Hepatocyte (in vitro differentiated cells): ENCODE measurements around the gene MAGEB3. TPM values are rescaled to one million over a fixed set of nuclear protein-coding genes. Genes with fewer than 3 reads are reported as not detected.

ENCODE experiments used
- DNase-seq: peaks from one replicate; pipeline ENCODE4 v3.0.0-alpha.2; 2016; ENCODE audit warnings: low spot score
- H2AFZ ChIP-seq: fragments of 200-600 bp; sonication (generic); 2 replicates; pipeline ENCODE4 v1.6.0; 2016; ENCODE audit warnings: antibody characterized with exemption, mild to moderate bottlenecking
- H3K27ac ChIP-seq: fragments of 200-600 bp; sonication (generic); 2 replicates; pipeline ENCODE4 v1.5.1; 2016; ENCODE audit warnings: mild to moderate bottlenecking
- H3K27me3 ChIP-seq: fragments of 200-600 bp; sonication (generic); 2 replicates; pipeline ENCODE4 v1.6.1; 2016
- H3K36me3 ChIP-seq: fragments of 200-600 bp; sonication (generic); replicated peaks from 2 replicates; pipeline ENCODE4 v1.5.1; 2016; ENCODE audit warnings: low read depth; ENCODE audit not compliant: insufficient read depth
- H3K4me1 ChIP-seq: fragments of 200-600 bp; sonication (generic); 2 replicates; pipeline ENCODE4 v1.5.1; 2016; ENCODE audit warnings: mild to moderate bottlenecking, moderate library complexity; ENCODE audit not compliant: insufficient read depth
- H3K4me2 ChIP-seq: fragments of 200-600 bp; sonication (generic); 2 replicates; pipeline ENCODE4 v1.6.0; 2016
- H3K4me3 ChIP-seq: fragments of 200-600 bp; sonication (generic); 2 replicates; pipeline ENCODE4 v1.5.1; 2016; ENCODE audit warnings: mild to moderate bottlenecking
- H3K79me2 ChIP-seq: fragments of 200-600 bp; sonication (generic); 2 replicates; pipeline ENCODE4 v1.6.0; 2017; ENCODE audit warnings: mild to moderate bottlenecking
- H3K9me2 ChIP-seq: fragments of 200-600 bp; sonication (generic); replicated peaks from 2 replicates; pipeline ENCODE4 v1.6.0; 2017; ENCODE audit warnings: mild to moderate bottlenecking; ENCODE audit not compliant: insufficient read depth
- H3K9me3 ChIP-seq: fragments of 200-600 bp; sonication (generic); 2 replicates; pipeline ENCODE4 v1.5.1; 2016; ENCODE audit warnings: low read depth, mild to moderate bottlenecking
- H4K20me1 ChIP-seq: fragments of 200-600 bp; sonication (generic); 2 replicates; pipeline ENCODE4 v1.6.0; 2016; ENCODE audit warnings: mild to moderate bottlenecking; ENCODE audit not compliant: insufficient read depth, poor library complexity, severe bottlenecking
- EZH2 ChIP-seq: fragments of 200-600 bp; sonication (generic); IDR thresholded peaks from 2 replicates; pipeline ENCODE4 v1.6.1; 2016; ENCODE audit warnings: antibody characterized with exemption, mild to moderate bottlenecking, borderline replicate concordance
- EZH2phosphoT487 ChIP-seq: fragments of 200-600 bp; sonication (generic); IDR thresholded peaks from one replicate; pipeline ENCODE4 v1.6.1; 2018; ENCODE audit warnings: antibody characterized with exemption, mild to moderate bottlenecking, low read depth, moderate library complexity; ENCODE audit not compliant: unreplicated experiment, severe bottlenecking
- WGBS: methylation state at CpG from one replicate; pipeline ENCODE4 v1.1.6; 2016; ENCODE audit warnings: low lambda C conversion rate; ENCODE audit errors: missing lambda C conversion rate; 5-methylcytosine and 5-hydroxymethylcytosine counted together
- polyA plus RNA-seq: library from polyadenylated mRNA; unstranded; fragments of >200 nt; fragmentation: Nextera tagmentation; extraction: Ambion mirVana; gene quantifications from 2 replicates; pipeline ENCODE4 v1.2.1, GENCODE V29; 2016
- total RNA-seq: library from RNA; depleted of rRNA; stranded (reverse); fragments of >200 nt; gene quantifications from 2 replicates; pipeline ENCODE4 v1.2.3, GENCODE V29; 2014
- TF ChIP-seq, protein P1 (sequence below): fragments of 200-600 bp; sonication (generic); IDR thresholded peaks from 2 replicates; pipeline ENCODE4 v1.5.1; 2016; ENCODE audit warnings: antibody characterized with exemption, mild to moderate bottlenecking; ENCODE audit not compliant: poor library complexity

The MAGEB3 gene
- total and polyA plus RNA-seq, 2 experiments from 2014 or later = not detected

DNA sequence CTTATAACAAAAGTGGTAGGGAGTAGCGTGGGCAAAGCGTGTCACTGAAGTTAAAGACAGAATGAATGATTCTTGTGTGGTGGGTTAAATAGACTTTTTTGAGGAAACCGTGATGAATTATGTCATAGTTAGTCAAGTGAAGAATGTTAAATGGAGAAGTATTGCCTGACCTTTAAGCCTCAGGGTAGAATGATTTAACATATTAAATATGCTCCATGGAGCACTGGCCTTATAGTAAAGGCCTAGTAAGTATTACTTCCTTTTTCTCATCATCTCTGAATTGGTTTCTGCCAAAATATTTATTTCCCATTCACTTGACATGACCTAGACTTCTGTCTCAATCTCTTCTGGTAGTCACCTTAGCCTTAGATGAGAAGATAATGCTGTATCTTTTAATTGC is 40.2 kb downstream of the MAGEB3 start:
- H3K9me3 ChIP-seq = no peaks in the 10 kb centered on the region
- no peaks in the 10 kb centered on the region for H3K27me3 ChIP-seq
- no peaks in the 10 kb centered on the region for H3K36me3 ChIP-seq

DNA sequence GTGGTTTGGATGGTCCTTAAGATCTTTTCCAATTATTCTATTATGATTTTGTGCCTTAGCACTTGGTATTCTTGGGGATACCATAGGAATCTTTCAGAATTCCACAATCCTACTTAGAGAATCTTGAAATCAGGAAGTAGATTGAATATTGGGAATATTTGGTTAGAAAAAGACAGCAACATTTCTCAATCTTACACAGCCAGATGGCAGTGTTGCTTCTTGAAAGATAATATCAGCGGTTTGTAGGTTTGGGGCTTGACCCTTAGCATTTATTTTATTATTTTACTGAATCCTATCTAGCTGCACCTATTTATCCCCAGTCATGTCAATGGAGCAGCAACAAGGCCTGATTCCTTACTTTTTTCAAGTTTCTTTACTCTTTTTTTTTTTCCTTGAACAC is 45.0 kb downstream of the MAGEB3 start:
- Histone ChIP-seq H3K4me2 (no peak overlapping the region), H3K9me2 (no peaks in the 10 kb centered on the region), H2AFZ (no peak overlapping the region), H3K4me3 (no peak overlapping the region), H3K9me3 (no peaks in the 10 kb centered on the region), H3K27me3 (no peaks in the 10 kb centered on the region), H4K20me1 (no peaks in the 10 kb centered on the region), H3K4me1 (no peaks in the 10 kb centered on the region), H3K27ac (no peak overlapping the region), H3K36me3 (no peaks in the 10 kb centered on the region), H3K79me2 (no peaks in the 10 kb centered on the region)
- no peak for DNase-seq
- no peak for TF ChIP-seq EZH2phosphoT487
- TF ChIP-seq, protein P1, sequence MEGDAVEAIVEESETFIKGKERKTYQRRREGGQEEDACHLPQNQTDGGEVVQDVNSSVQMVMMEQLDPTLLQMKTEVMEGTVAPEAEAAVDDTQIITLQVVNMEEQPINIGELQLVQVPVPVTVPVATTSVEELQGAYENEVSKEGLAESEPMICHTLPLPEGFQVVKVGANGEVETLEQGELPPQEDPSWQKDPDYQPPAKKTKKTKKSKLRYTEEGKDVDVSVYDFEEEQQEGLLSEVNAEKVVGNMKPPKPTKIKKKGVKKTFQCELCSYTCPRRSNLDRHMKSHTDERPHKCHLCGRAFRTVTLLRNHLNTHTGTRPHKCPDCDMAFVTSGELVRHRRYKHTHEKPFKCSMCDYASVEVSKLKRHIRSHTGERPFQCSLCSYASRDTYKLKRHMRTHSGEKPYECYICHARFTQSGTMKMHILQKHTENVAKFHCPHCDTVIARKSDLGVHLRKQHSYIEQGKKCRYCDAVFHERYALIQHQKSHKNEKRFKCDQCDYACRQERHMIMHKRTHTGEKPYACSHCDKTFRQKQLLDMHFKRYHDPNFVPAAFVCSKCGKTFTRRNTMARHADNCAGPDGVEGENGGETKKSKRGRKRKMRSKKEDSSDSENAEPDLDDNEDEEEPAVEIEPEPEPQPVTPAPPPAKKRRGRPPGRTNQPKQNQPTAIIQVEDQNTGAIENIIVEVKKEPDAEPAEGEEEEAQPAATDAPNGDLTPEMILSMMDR = peak; percentile 48
- 7% methylated on average over 1 of the region's 1 CpG for WGBS

More for the DNA sequence above, 40.2 kb downstream of the MAGEB3 start:
- no peak for DNase-seq
- H2AFZ ChIP-seq = no peak overlapping the region
- H3K9me2 ChIP-seq = no peaks in the 10 kb centered on the region
- no peak overlapping the region for H3K4me3 ChIP-seq
- WGBS = 83% methylated on average over 3 of the region's 3 CpGs
- H3K4me1 ChIP-seq = no peaks in the 10 kb centered on the region
- no peak for TF ChIP-seq EZH2
- TF ChIP-seq EZH2phosphoT487 = no peak
- TF ChIP-seq, protein P1 = no peak
- no peaks in the 10 kb centered on the region for H3K79me2 ChIP-seq
- H3K27ac ChIP-seq = no peak overlapping the region
- H3K4me2 ChIP-seq = no peak overlapping the region
- H4K20me1 ChIP-seq = no peaks in the 10 kb centered on the region

DNA sequence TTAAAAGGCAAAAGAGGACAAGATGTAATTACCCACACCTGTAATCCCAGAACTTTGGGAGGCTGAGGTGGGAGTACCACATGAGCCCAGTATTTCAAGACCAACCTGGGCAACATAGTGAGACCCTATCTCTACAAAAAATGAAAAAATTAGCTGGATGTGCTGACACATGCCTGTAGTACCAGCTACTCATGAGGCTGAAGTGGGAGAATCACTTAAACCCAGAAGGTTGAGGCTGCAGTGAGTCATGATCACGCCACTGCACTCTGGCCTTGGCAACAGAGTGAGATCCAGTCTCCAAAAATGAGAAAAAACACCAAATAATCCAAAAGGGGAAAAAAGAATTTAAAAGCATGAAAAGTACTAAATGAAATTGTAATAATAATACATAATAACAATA is 47.9 kb downstream of the MAGEB3 start:
- no peaks in the 10 kb centered on the region for H3K9me2 ChIP-seq
- H3K4me3 ChIP-seq = no peak overlapping the region
- H3K4me1 ChIP-seq = no peaks in the 10 kb centered on the region
- H3K79me2 ChIP-seq = no peaks in the 10 kb centered on the region
- no peak overlapping the region for H3K27ac ChIP-seq
- H3K9me3 ChIP-seq = no peaks in the 10 kb centered on the region
- WGBS = 57% methylated on average over 1 of the region's 1 CpG
- no peaks in the 10 kb centered on the region for H4K20me1 ChIP-seq
- no peak for DNase-seq
- TF ChIP-seq EZH2phosphoT487 = no peak
- TF ChIP-seq EZH2 = no peak
- TF ChIP-seq, protein P1 = no peak
- H3K36me3 ChIP-seq = no peaks in the 10 kb centered on the region
- no peak overlapping the region for H2AFZ ChIP-seq
- H3K4me2 ChIP-seq = no peak overlapping the region
- H3K27me3 ChIP-seq = no peaks in the 10 kb centered on the region

DNA sequence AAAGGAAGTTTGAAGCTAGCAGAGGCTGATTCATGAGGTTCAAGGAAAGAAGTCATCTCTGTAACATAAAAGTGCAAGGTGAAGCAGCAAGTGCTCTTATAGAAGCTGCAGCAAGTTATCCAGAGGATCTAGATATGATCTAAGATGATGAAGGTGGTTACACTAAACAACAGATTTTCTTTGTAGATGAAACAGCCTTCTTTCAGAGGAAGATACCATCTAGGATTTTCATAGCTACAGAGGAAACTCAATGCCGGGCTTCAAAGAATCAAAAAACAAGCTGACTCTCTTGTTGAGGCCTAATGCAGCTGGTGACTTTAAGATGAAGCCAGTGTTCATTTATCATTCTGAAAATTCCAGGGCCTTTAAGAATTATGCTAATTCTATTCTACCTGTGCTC is 50.0 kb downstream of the MAGEB3 start:
- Histone ChIP-seq H3K4me2 (no peak overlapping the region), H3K79me2 (no peaks in the 10 kb centered on the region), H3K4me3 (no peak overlapping the region), H3K27ac (no peak overlapping the region), H3K9me2 (no peaks in the 10 kb centered on the region), H4K20me1 (no peaks in the 10 kb centered on the region), H3K36me3 (no peaks in the 10 kb centered on the region), H3K27me3 (no peaks in the 10 kb centered on the region), H3K9me3 (no peaks in the 10 kb centered on the region), H2AFZ (no peak overlapping the region), H3K4me1 (no peaks in the 10 kb centered on the region)
- 89% methylated on average over 1 of the region's 1 CpG for WGBS
- TF ChIP-seq EZH2 (no peak), EZH2phosphoT487 (no peak)
- TF ChIP-seq, protein P1 = no peak
- no peak for DNase-seq
